Chondrocyte (in vitro differentiated cells): ENCODE results near the gene UCHL5. TPM values are rescaled to one million over a fixed set of nuclear protein-coding genes. Genes with fewer than 3 reads are reported as not detected.
"Not testable (repeated sequence)": the region's sequence is repeated elsewhere in the genome, so short reads cannot be mapped to it uniquely, and the experiment has no call there.

Experiments
- DNase-seq: peaks from one replicate; pipeline ENCODE4 v3.0.0; 2021; ENCODE audit warnings: mixed read lengths, low spot score
- H3K27ac Mint-ChIP-seq: one replicate; pipeline ENCODE4 v1.8.0; 2021; ENCODE audit warnings: mild to moderate bottlenecking, moderate library complexity, mixed read lengths; ENCODE audit not compliant: unreplicated experiment
- H3K27me3 Mint-ChIP-seq: 2 replicates; pipeline ENCODE4 v1.8.0; 2021; ENCODE audit warnings: low read depth, mixed read lengths
- H3K36me3 Mint-ChIP-seq: 2 replicates; pipeline ENCODE4 v1.8.0; 2021; ENCODE audit warnings: low read depth, mixed read lengths
- H3K4me1 Mint-ChIP-seq: 2 replicates; pipeline ENCODE4 v1.8.0; 2021; ENCODE audit warnings: low read depth, mild to moderate bottlenecking, mixed read lengths
- H3K4me3 Mint-ChIP-seq: one replicate; pipeline ENCODE4 v1.8.0; 2021; ENCODE audit warnings: mild to moderate bottlenecking, moderate library complexity, mixed read lengths; ENCODE audit not compliant: unreplicated experiment
- H3K9me3 Mint-ChIP-seq: 2 replicates; pipeline ENCODE4 v1.8.0; 2021; ENCODE audit warnings: low read depth, mixed read lengths
- CTCF ChIP-seq: fragments of 200-600 bp; sonication (generic); IDR thresholded peaks from 2 replicates; pipeline ENCODE4 v1.5.0; 2021; ENCODE audit warnings: antibody characterized with exemption, mild to moderate bottlenecking, moderate library complexity
- total RNA-seq: library from RNA; stranded (reverse); gene quantifications from 3 replicates; pipeline ENCODE4 v1.2.1, GENCODE V29; 2021

The UCHL5 gene
- total RNA-seq, 1 donor from 2014 or later = 23.8 TPM

GRCh38 chr1:192984080-192984479 lies 75.1 kb downstream of the UCHL5 start:
- H3K27me3 Mint-ChIP-seq = no peaks in the 10 kb centered on the region
- no peak for DNase-seq
- no peak overlapping the region for H3K27ac Mint-ChIP-seq
- H3K36me3 Mint-ChIP-seq = peaks cover 7% of the 10 kb centered on the region
- H3K4me1 Mint-ChIP-seq = peaks cover 3% of the 10 kb centered on the region
- TF ChIP-seq CTCF = no peak
- peaks cover 3% of the 10 kb centered on the region for H3K9me3 Mint-ChIP-seq
- no peak overlapping the region for H3K4me3 Mint-ChIP-seq

GRCh38 chr1:192983349-192983980 lies 75.7 kb downstream of the UCHL5 start:
- H3K27me3 Mint-ChIP-seq = no peaks in the 10 kb centered on the region

GRCh38 chr1:192980856-192981255 lies 78.3 kb downstream of the UCHL5 start:
- no peak for DNase-seq
- Mint-ChIP-seq H3K9me3 (peaks cover 3% of the 10 kb centered on the region), H3K4me3 (no peak overlapping the region), H3K27ac (no peak overlapping the region), H3K4me1 (peaks cover 3% of the 10 kb centered on the region), H3K27me3 (no peaks in the 10 kb centered on the region), H3K36me3 (peaks cover 6% of the 10 kb centered on the region)
- TF ChIP-seq CTCF = no peak

More at GRCh38 chr1:192983349-192983980, 75.7 kb downstream of the UCHL5 start:
- no peak for TF ChIP-seq CTCF
- Mint-ChIP-seq H3K27ac (no peak overlapping the region), H3K9me3 (peaks cover 3% of the 10 kb centered on the region), H3K36me3 (peaks cover 7% of the 10 kb centered on the region), H3K4me3 (no peak overlapping the region), H3K4me1 (peaks cover 3% of the 10 kb centered on the region)
- DNase-seq = no peak

GRCh38 chr1:192980334-192980733 lies 78.8 kb downstream of the UCHL5 start:
- not testable (repeated sequence) for H3K36me3 Mint-ChIP-seq, H3K27ac Mint-ChIP-seq, H3K4me3 Mint-ChIP-seq, H3K4me1 Mint-ChIP-seq, H3K27me3 Mint-ChIP-seq, H3K9me3 Mint-ChIP-seq, DNase-seq

GRCh38 chr1:192979542-192979941 lies 79.6 kb downstream of the UCHL5 start:
- peaks cover 6% of the 10 kb centered on the region for H3K36me3 Mint-ChIP-seq
- no peak for DNase-seq
- no peaks in the 10 kb centered on the region for H3K27me3 Mint-ChIP-seq
- TF ChIP-seq CTCF = no peak
- no peak overlapping the region for H3K4me3 Mint-ChIP-seq
- peaks cover 3% of the 10 kb centered on the region for H3K9me3 Mint-ChIP-seq
- H3K4me1 Mint-ChIP-seq = peaks cover 7% of the 10 kb centered on the region
- H3K27ac Mint-ChIP-seq = no peak overlapping the region

- DNase-seq = no peak
- Mint-ChIP-seq H3K9me3 (peaks cover 3% of the 10 kb centered on the region), H3K36me3 (peaks cover 6% of the 10 kb centered on the region), H3K4me1 (peaks cover 15% of the 10 kb centered on the region), H3K27me3 (no peaks in the 10 kb centered on the region), H3K4me3 (no peak overlapping the region), H3K27ac (no peak overlapping the region)
- TF ChIP-seq CTCF = no peak
Measured at GRCh38 chr1:192978195-192978710, 80.9 kb downstream of the UCHL5 start.
